Adipocyte (in vitro differentiated cells): Measurements from ENCODE around the gene SFSWAP.
"Not testable (repeated sequence)": the region's sequence is repeated elsewhere in the genome, so short reads cannot be mapped to it uniquely, and the experiment has no call there.

ENCODE experiments used
- DNase-seq: peaks from one replicate; pipeline ENCODE4 v3.0.0-alpha.2; 2015; ENCODE audit warnings: low read depth
- H3K27me3 ChIP-seq: replicated peaks from 2 replicates; pipeline ENCODE4 v1.7.0; 2013; ENCODE audit warnings: mild to moderate bottlenecking, low read length, moderate library complexity; ENCODE audit not compliant: control insufficient read depth, insufficient read depth
- H3K36me3 ChIP-seq: 2 replicates; pipeline ENCODE4 v1.7.0; 2013; ENCODE audit warnings: low read length, mild to moderate bottlenecking, moderate library complexity; ENCODE audit not compliant: control insufficient read depth, insufficient read depth, severe bottlenecking
- H3K4me1 ChIP-seq: 2 replicates; pipeline ENCODE4 v1.7.0; 2013; ENCODE audit warnings: mild to moderate bottlenecking, low read length, moderate library complexity; ENCODE audit not compliant: control insufficient read depth, insufficient read depth
- H3K4me3 ChIP-seq: 2 replicates; pipeline ENCODE4 v1.7.0; 2013; ENCODE audit warnings: mild to moderate bottlenecking, low read length, moderate library complexity
- H3K9ac ChIP-seq: 2 replicates; pipeline ENCODE4 v1.7.0; 2013; ENCODE audit warnings: mild to moderate bottlenecking, low read length, moderate library complexity
- H3K9me3 ChIP-seq: 2 replicates; pipeline ENCODE4 v1.7.0; 2013; ENCODE audit warnings: mild to moderate bottlenecking, low read length, moderate library complexity; ENCODE audit not compliant: control insufficient read depth

SFSWAP gene

GRCh38 chr12:131806674-131807073 lies 95.8 kb downstream of the SFSWAP start:
- no peak for DNase-seq
- no peaks in the 10 kb centered on the region for H3K27me3 ChIP-seq
- no peaks in the 10 kb centered on the region for H3K9me3 ChIP-seq
- peaks cover 7% of the 10 kb centered on the region for H3K4me1 ChIP-seq
- H3K9ac ChIP-seq: no peak overlapping the region
- H3K4me3 ChIP-seq: no peak overlapping the region
- peaks cover 6% of the 10 kb centered on the region for H3K36me3 ChIP-seq

- Histone ChIP-seq H3K27me3 (no peaks in the 10 kb centered on the region), H3K9me3 (no peaks in the 10 kb centered on the region), H3K9ac (peak overlapping the region; percentile 42), H3K4me1 (peaks cover 5% of the 10 kb centered on the region), H3K4me3 (peak overlapping the region; percentile 66), H3K36me3 (no peaks in the 10 kb centered on the region)
- no peak for DNase-seq
These were observed 98.0 kb downstream of the SFSWAP start for GRCh38 chr12:131808744-131809371.

- H3K9ac ChIP-seq, DNase-seq, H3K27me3 ChIP-seq, H3K36me3 ChIP-seq, H3K4me3 ChIP-seq, H3K4me1 ChIP-seq, H3K9me3 ChIP-seq: not testable (repeated sequence)
These were observed 98.8 kb downstream of the SFSWAP start for GRCh38 chr12:131809476-131810254.

- Histone ChIP-seq H3K4me1 (no peaks in the 10 kb centered on the region), H3K27me3 (no peaks in the 10 kb centered on the region), H3K36me3 (no peaks in the 10 kb centered on the region), H3K9ac (no peak overlapping the region), H3K9me3 (no peaks in the 10 kb centered on the region), H3K4me3 (no peak overlapping the region)
- no peak for DNase-seq
These were observed 99.8 kb downstream of the SFSWAP start for GRCh38 chr12:131810726-131811125.

GRCh38 chr12:131815131-131815530 lies 104.2 kb downstream of the SFSWAP start:
- no peaks in the 10 kb centered on the region for H3K36me3 ChIP-seq
- H3K4me1 ChIP-seq: peaks cover 22% of the 10 kb centered on the region
- H3K27me3 ChIP-seq: no peaks in the 10 kb centered on the region
- H3K9me3 ChIP-seq: no peaks in the 10 kb centered on the region
- no peak for DNase-seq
- no peak overlapping the region for H3K9ac ChIP-seq
- H3K4me3 ChIP-seq: no peak overlapping the region

DNA sequence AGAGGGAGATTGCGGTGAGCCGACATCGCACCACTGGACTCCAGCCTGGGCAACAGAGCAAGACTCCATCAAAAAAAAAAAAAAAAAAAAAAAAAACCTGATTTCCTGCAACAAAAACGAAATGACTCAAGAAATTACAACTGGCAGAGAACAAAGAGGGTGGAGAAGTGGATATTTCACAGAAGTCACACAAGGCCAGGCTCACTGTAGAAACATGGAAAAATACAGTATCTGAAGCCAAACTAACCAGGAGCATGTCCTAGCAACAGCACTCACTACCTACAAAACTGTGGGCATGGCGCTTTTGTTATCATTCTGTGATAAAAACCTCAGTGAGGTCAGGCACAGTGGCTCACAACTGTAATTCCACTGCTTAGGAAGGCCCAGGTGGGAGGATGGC lies 105.6 kb downstream of the SFSWAP start:
- H3K4me3 ChIP-seq: no peak overlapping the region
- H3K4me1 ChIP-seq: peaks cover 22% of the 10 kb centered on the region
- H3K36me3 ChIP-seq: no peaks in the 10 kb centered on the region
- DNase-seq: no peak
- H3K9ac ChIP-seq: no peak overlapping the region
- no peaks in the 10 kb centered on the region for H3K27me3 ChIP-seq
- H3K9me3 ChIP-seq: no peaks in the 10 kb centered on the region

GRCh38 chr12:131817241-131817640 lies 106.4 kb downstream of the SFSWAP start:
- Histone ChIP-seq H3K4me1 (peaks cover 22% of the 10 kb centered on the region), H3K9ac (no peak overlapping the region), H3K27me3 (no peaks in the 10 kb centered on the region), H3K9me3 (no peaks in the 10 kb centered on the region), H3K4me3 (no peak overlapping the region), H3K36me3 (no peaks in the 10 kb centered on the region)
- DNase-seq: no peak

DNA sequence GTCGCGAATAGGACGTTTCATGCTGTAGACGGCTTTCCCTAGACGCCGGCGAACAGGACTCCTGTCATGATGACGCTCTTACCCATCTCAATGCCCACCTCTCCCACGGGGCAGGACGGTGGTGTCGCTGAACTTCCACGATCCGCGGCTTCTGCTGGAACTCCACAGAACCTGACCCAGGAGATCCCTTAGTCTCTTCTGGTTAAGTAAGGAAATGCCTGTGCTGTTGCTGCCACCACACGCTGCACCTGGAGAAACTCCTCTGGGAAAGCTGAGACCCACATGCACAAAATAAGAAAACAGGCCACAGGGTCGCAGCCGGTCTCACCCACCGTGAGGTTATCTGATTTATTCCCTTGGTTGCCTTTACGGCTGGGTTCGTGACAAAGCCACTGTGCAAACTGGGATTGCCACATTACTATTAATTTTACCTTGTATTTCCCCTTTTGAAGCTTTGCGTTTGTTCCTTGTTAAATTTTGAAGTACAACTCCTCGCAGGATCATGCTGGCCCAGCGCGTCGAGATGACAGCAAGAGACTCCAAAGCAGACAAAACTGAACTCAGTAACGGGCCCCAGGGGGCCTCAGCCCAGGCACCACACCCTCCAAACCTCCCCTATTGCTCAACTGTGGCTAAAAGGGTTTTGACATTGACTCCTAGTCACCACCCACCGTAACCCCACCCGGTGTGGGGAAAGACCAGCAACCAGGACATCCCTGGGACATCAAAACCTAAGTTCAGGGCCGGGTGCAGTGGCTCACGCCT lies 108.1 kb downstream of the SFSWAP start:
- Histone ChIP-seq H3K9me3 (no peaks in the 10 kb centered on the region), H3K27me3 (peaks cover 3% of the 10 kb centered on the region), H3K4me3 (no peak overlapping the region), H3K4me1 (peaks cover 22% of the 10 kb centered on the region), H3K9ac (no peak overlapping the region), H3K36me3 (no peaks in the 10 kb centered on the region)
- no peak for DNase-seq

- Histone ChIP-seq H3K27me3 (peaks cover 3% of the 10 kb centered on the region), H3K4me3 (no peak overlapping the region), H3K9me3 (no peaks in the 10 kb centered on the region), H3K9ac (no peak overlapping the region), H3K4me1 (peaks cover 19% of the 10 kb centered on the region), H3K36me3 (no peaks in the 10 kb centered on the region)
- DNase-seq: no peak
These were observed 113.6 kb downstream of the SFSWAP start for GRCh38 chr12:131824450-131824849.

GRCh38 chr12:131825146-131825892 lies 114.4 kb downstream of the SFSWAP start:
- Histone ChIP-seq H3K9me3 (no peaks in the 10 kb centered on the region), H3K9ac (peak overlapping the region; percentile 24), H3K4me3 (peak overlapping the region; percentile 66), H3K36me3 (no peaks in the 10 kb centered on the region), H3K27me3 (peaks cover 3% of the 10 kb centered on the region), H3K4me1 (peaks cover 25% of the 10 kb centered on the region)
- DNase-seq: peak; percentile 83
